CD8-positive, alpha-beta memory T cell (primary cell): ENCODE measurements around the gene NRBF2. TPM values are rescaled to one million over a fixed set of nuclear protein-coding genes. Genes with fewer than 3 reads are reported as not detected.
A peak's percentile ranks its signal among the peaks of the same experiment; 100 is the strongest.

Source experiments
- CTCF ChIA-PET: fragments of 350-600 bp; sonication (Branson Sonifier 250); formaldehyde crosslinking; loops from one replicate; lab custom pipeline; 2021; ENCODE audit warnings: antibody characterized with exemption; lab: Charles Lee
- POLR2A ChIA-PET: fragments of 350-600 bp; sonication (Branson Sonifier 250); formaldehyde crosslinking; loops from one replicate; lab custom pipeline; 2021; ENCODE audit warnings: antibody characterized with exemption; lab: Charles Lee
- DNase-seq, 5 donors: peaks; one replicate each; pipeline versions ENCODE4 v3.0.0 to v3.0.0-alpha.2; 2020 to 2022; ENCODE audit warnings: mixed read lengths in 1 of 5
- H3K27ac ChIP-seq: one replicate; pipeline ENCODE4 v1.7.0; 2013; ENCODE audit warnings: low read depth, mild to moderate bottlenecking, low read length, moderate library complexity
- H3K27me3 ChIP-seq: 2 replicates; pipeline ENCODE4 v1.7.0; 2013; ENCODE audit warnings: low read length, mild to moderate bottlenecking; ENCODE audit not compliant: insufficient read depth, poor library complexity, severe bottlenecking
- H3K36me3 ChIP-seq: 2 replicates; pipeline ENCODE4 v1.7.0; 2013; ENCODE audit warnings: mild to moderate bottlenecking, low read length, moderate library complexity; ENCODE audit not compliant: insufficient read depth
- H3K4me1 ChIP-seq: 2 replicates; pipeline ENCODE4 v1.7.0; 2013; ENCODE audit warnings: mild to moderate bottlenecking, low read length, moderate library complexity; ENCODE audit not compliant: insufficient read depth
- H3K4me3 ChIP-seq: 2 replicates; pipeline ENCODE4 v1.7.0; 2013; ENCODE audit warnings: mild to moderate bottlenecking, low read length
- H3K9me3 ChIP-seq: 2 replicates; pipeline ENCODE4 v1.7.0; 2013; ENCODE audit warnings: mild to moderate bottlenecking, low read length
- H3K27ac Mint-ChIP-seq, 8 donors: one replicate each; pipeline ENCODE4 v1.8.0; 2020 to 2021; ENCODE audit warnings: mixed read lengths in 8 of 8, mild to moderate bottlenecking in 6 of 8, inconsistent platforms in 3 of 8, moderate library complexity in 3 of 8
- H3K27me3 Mint-ChIP-seq, 2 donors: one replicate each; pipeline ENCODE4 v1.8.0; 2020 to 2021; ENCODE audit warnings: mixed read lengths in 2 of 2, mild to moderate bottlenecking in 1 of 2, moderate library complexity in 1 of 2
- H3K36me3 Mint-ChIP-seq, 3 donors: one replicate each; pipeline ENCODE4 v1.8.0; 2020 to 2021; ENCODE audit warnings: mixed read lengths in 3 of 3, inconsistent platforms in 1 of 3, mild to moderate bottlenecking in 1 of 3
- H3K4me1 Mint-ChIP-seq, 3 donors: one replicate each; pipeline ENCODE4 v1.8.0; 2020 to 2021; ENCODE audit warnings: mixed read lengths in 3 of 3, inconsistent platforms in 1 of 3, mild to moderate bottlenecking in 1 of 3
- H3K4me3 Mint-ChIP-seq, 7 donors: one replicate each; pipeline ENCODE4 v1.8.0; 2020 to 2021; ENCODE audit warnings: mixed read lengths in 7 of 7, mild to moderate bottlenecking in 6 of 7, moderate library complexity in 4 of 7, inconsistent platforms in 2 of 7
- H3K9me3 Mint-ChIP-seq, 5 donors: one replicate each; pipeline ENCODE4 v1.8.0; 2020 to 2022; ENCODE audit warnings: mixed read lengths in 5 of 5, mild to moderate bottlenecking in 3 of 5, moderate library complexity in 2 of 5, inconsistent platforms in 1 of 5
- polyA plus RNA-seq: library from polyadenylated mRNA; unstranded; fragments of 300-500 nt; fragmentation: Illumina TruSeq; gene quantifications from one replicate; pipeline ENCODE4 v1.2.3, GENCODE V29; 2021
- total RNA-seq, 2 experiments: library from RNA; stranded (reverse); gene quantifications; one replicate each; pipeline ENCODE4 v1.2.3, GENCODE V29; 2021

Gene NRBF2
- total and polyA plus RNA-seq, 3 experiments from 2014 or later, result 25.0 to 29.7 (median 28.3) TPM

- H3K27ac Mint-ChIP-seq, result peak overlapping the region in 4 of 8 donors; percentile 7 to 64 (median 22)
- H3K27ac ChIP-seq, result no peak overlapping the region
- no peak overlapping the region for H3K4me3 Mint-ChIP-seq
- CTCF ChIA-PET, result interaction anchor here (1.4 kb wide), 1 partner anchor 42 kb away, joined by 3 read pairs; no protein-coding TSS in a partner anchor
- H3K4me1 ChIP-seq, result no peaks in the 10 kb centered on the region
- H3K27me3 Mint-ChIP-seq, result no peaks in the 10 kb centered on the region
- H3K9me3 ChIP-seq, result no peaks in the 10 kb centered on the region
- no peaks in the 10 kb centered on the region for H3K9me3 Mint-ChIP-seq
- POLR2A ChIA-PET, result no interaction called here
- H3K27me3 ChIP-seq, result no peaks in the 10 kb centered on the region
- peaks cover 6 to 63% (median 12%) of the 10 kb centered on the region in 3 donors for H3K36me3 Mint-ChIP-seq
- peaks cover 9 to 18% (median 10%) of the 10 kb centered on the region in 3 donors for H3K4me1 Mint-ChIP-seq
- peaks cover 19% of the 10 kb centered on the region for H3K36me3 ChIP-seq
- no peak overlapping the region for H3K4me3 ChIP-seq
- no peak for DNase-seq
Observed at GRCh38 chr10:63199716-63200115, 66.6 kb downstream of the NRBF2 start.

- no peak for DNase-seq
- Mint-ChIP-seq H3K27me3 (no peaks in the 10 kb centered on the region), H3K4me3 (no peak overlapping the region), H3K9me3 (no peaks in the 10 kb centered on the region), H3K36me3 (peaks cover 6 to 66% (median 15%) of the 10 kb centered on the region in 3 donors), H3K27ac (no peak overlapping the region), H3K4me1 (peaks cover 16 to 25% (median 17%) of the 10 kb centered on the region in 3 donors)
- ChIA-PET POLR2A (no interaction called here), CTCF (interaction anchor here (0.7 kb wide), 1 partner anchor 25 kb away, joined by 3 read pairs; no protein-coding TSS in a partner anchor)
- peaks cover 22% of the 10 kb centered on the region for H3K36me3 ChIP-seq
- H3K27me3 ChIP-seq, result no peaks in the 10 kb centered on the region
- no peak overlapping the region for H3K4me3 ChIP-seq
- no peak overlapping the region for H3K27ac ChIP-seq
- no peaks in the 10 kb centered on the region for H3K9me3 ChIP-seq
- no peaks in the 10 kb centered on the region for H3K4me1 ChIP-seq
Observed at GRCh38 chr10:63200431-63200830, 67.3 kb downstream of the NRBF2 start.

- ChIA-PET CTCF (interaction anchor here (0.7 kb wide), 1 partner anchor 25 kb away, joined by 3 read pairs; no protein-coding TSS in a partner anchor), POLR2A (no interaction called here)
- H3K4me3 Mint-ChIP-seq, result no peak overlapping the region
- H3K36me3 ChIP-seq, result peaks cover 28% of the 10 kb centered on the region
- H3K4me1 Mint-ChIP-seq, result peaks cover 20 to 32% (median 21%) of the 10 kb centered on the region in 3 donors
- no peak overlapping the region for H3K27ac Mint-ChIP-seq
- no peaks in the 10 kb centered on the region for H3K27me3 Mint-ChIP-seq
- H3K9me3 ChIP-seq, result no peaks in the 10 kb centered on the region
- H3K27me3 ChIP-seq, result no peaks in the 10 kb centered on the region
- no peaks in the 10 kb centered on the region for H3K9me3 Mint-ChIP-seq
- no peak for DNase-seq
- H3K36me3 Mint-ChIP-seq, result peaks cover 6 to 67% (median 15%) of the 10 kb centered on the region in 3 donors
- no peak overlapping the region for H3K4me3 ChIP-seq
- H3K27ac ChIP-seq, result no peak overlapping the region
- no peaks in the 10 kb centered on the region for H3K4me1 ChIP-seq
Observed at GRCh38 chr10:63201118-63201517, 68.0 kb downstream of the NRBF2 start.
